Thoracic aorta endothelial cell (primary cell): ENCODE results near the gene TSTD1. TPM values are rescaled to one million over a fixed set of nuclear protein-coding genes. Genes with fewer than 3 reads are reported as not detected.

Experiments used
- small RNA-seq: library from RNA; depleted of rRNA; stranded (forward); fragments of <200 nt; gene quantifications from one replicate; pipeline ENCODE3, GENCODE V24; 2012
- total RNA-seq: library from RNA; depleted of rRNA; stranded (reverse); fragments of >200 nt; gene quantifications from 2 replicates; pipeline ENCODE4 v1.2.3, GENCODE V29; 2012

The TSTD1 gene, protein sequence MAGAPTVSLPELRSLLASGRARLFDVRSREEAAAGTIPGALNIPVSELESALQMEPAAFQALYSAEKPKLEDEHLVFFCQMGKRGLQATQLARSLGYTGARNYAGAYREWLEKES
- 7.4 and 50.5 TPM in 2 replicates for total RNA-seq

DNA sequence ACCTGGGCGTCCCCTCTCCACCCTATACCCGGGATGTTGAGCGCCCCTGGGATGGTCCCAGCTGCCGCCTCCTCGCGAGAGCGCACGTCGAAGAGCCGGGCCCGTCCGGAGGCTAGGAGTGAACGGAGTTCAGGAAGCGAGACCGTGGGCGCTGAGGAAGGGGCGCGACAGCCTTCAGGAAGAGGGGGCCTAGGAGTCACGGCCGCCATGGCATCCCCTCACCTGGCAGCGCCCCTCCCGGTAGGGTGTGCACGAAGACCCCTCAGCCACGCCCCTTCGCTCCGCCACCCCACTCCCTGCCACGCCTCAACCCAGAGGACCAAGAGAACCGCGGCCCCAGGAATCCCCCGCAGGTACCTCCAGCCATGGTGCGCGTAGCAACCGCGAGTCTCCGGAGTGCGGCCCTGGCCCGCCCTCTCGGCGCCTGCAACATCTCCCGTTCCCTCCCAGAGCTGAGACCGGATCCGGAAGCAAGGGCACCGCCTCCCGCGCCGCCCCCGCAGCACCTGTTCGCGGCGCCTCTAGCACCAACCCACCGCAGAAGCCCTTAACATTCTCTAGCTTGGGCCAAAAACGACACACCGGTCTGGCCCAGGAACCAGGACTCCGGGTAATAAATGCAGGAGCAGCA, at the start of gene TSTD1:
TSS of gene TSTD1 (minus strand) at position 442 of the 631 bp plus-strand sequence. CDS start at position 367, 75 bp downstream.

DNA sequence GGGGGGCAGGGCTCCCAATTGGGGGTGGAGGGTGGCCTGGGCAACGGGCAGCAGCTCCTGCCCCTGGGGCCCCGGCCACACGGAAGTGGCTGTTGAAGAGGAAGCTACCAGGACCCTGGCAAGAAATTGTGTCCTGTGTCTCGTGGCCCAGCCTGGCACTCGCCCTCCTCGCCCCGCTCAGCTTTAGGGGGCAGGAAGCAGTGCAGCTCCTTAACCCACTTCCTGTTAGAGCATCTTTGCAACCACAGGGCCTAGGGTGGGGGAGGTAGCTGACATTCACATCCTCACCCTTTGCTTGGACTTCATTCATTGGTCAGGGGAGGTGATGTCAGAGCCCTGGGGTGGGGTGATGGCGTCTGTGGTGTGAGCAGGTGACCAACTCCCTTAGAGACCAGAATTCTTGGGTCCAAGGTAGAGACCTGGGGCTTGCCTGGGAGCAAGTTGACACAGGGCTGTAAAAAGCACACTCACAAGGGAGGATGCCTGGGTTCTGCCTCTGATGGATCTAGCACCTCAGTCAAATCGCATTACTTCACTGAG, 31.0 kb upstream of the TSTD1 start, which contains the start of gene ARHGAP30:
TSS of gene ARHGAP30 (minus strand) at position 161 of the 540 bp plus-strand sequence. CDS start 267 bp downstream, outside the sequence.

DNA sequence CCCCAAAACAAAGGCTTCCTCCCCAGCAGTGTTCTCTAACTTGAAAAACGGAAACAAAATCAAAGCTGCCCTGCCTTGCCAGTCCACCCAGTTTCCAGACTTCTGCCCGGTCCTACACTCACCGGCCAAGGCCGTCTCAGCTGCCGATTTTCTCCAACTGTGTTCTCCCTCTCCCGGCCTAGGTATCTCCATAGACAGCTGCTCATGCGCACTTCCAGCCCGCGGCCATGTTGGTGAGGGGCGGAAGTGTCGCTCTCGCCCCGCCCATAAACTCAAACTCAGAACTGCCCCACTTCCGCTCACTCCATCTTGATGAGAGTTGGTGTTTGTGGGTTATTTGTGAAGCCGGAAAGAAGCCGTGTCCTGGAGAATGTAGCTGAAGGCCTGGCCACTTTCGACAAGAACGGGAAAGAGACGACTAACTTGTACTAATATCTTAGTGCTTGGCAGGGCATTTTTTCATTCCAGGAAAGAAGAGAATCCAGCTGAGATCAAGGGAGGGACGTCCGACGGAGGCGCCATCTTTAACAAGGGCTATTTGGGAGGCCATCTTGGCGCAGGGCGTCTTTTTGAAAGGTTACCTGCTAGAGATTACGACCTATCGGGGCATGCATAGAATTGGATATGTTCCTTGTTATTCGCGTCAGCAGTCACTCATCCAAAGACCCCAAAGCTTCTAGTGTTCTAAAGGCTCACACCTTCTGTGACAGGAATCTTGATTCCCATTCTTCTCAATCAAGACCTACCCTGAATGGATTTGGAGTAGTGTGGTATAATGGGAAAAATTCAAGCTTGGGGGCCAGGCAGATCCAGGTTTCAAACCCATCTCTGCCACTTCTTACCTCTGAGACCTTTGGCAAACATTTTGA, 7.2 kb upstream of the TSTD1 start, which contains the start of gene USF1:
TSS of gene USF1 (minus strand) at position 242 of the 869 bp plus-strand sequence. CDS start 2,702 bp downstream, outside the sequence.

DNA sequence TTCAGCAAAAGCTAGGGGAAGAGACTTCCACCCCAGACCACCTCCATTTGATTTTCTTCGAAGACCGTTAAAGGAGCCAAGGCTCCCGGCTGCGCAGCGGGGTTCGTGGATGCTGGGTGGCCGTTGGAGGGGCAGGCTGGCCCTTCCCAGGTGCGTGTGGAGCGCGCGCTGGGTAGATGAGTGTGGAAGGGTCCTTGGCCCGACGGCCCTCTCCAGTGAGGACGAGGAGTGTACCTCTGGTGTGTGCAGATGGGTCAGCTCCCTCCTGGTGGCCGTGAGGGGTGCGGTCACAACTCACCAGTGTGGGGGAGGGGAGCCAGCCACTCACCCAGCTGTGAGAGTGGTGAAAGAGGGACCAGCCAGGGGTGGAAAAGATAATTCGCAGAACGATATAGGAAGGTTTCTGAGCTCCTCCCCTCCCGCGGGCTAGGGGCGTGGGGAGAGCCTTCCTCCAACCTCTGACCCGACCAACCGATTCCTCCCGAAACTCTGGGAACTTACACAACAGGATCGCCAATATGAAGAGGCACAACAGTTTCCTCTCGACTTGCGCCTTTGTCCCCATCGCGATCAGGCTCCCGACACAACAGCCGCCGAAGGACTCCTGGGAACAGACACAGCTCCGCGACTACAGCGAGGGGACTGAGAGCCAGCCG, 18.1 kb downstream of the TSTD1 start, which contains the start of gene F11R:
TSS of gene F11R (minus strand) at position 644 of the 656 bp plus-strand sequence. CDS start at position 565, 79 bp downstream.

Small RNAs within 50 kb of the gene (small RNA-seq; reads per million reads assigned to genes)
- gene AL591806.2, result not detected

Other genes with a start within 250 kb of the TSTD1 start
- gene LY9, start 242.8 kb downstream of the TSTD1 start, total RNA-seq, result not detected in 2 replicates
- not detected in 2 replicates for gene CD244, start 176.1 kb downstream of the TSTD1 start, total RNA-seq
- gene ITLN1, start 153.8 kb downstream of the TSTD1 start, total RNA-seq, result not detected in 2 replicates
- 0.27 TPM in 1 of 2 replicates, not detected in the other for gene ITLN2, start 84.2 kb downstream of the TSTD1 start, total RNA-seq
- gene F11R, start 17.8 kb downstream of the TSTD1 start, total RNA-seq, result 110 and 113 TPM in 2 replicates
- gene USF1, start 7.0 kb upstream of the TSTD1 start, total RNA-seq, result 53.0 and 54.7 TPM in 2 replicates
- gene ARHGAP30, start 30.9 kb upstream of the TSTD1 start, total RNA-seq, result not detected in 2 replicates
- gene NECTIN4, start 50.6 kb upstream of the TSTD1 start, total RNA-seq, result 0.14 and 0.40 TPM in 2 replicates
- gene KLHDC9, start 59.4 kb upstream of the TSTD1 start, total RNA-seq, result 0.79 and 0.80 TPM in 2 replicates
- gene PFDN2, start 79.1 kb upstream of the TSTD1 start, total RNA-seq, result 54.3 and 55.2 TPM in 2 replicates
- 17.6 and 18.9 TPM in 2 replicates for gene NIT1, start 79.1 kb upstream of the TSTD1 start, total RNA-seq
- 28.6 and 31.4 TPM in 2 replicates for gene DEDD, start 93.7 kb upstream of the TSTD1 start, total RNA-seq
- gene UFC1, start 115.0 kb upstream of the TSTD1 start, total RNA-seq, result 95.0 and 102 TPM in 2 replicates
- 8.1 and 9.5 TPM in 2 replicates for gene USP21, start 120.5 kb upstream of the TSTD1 start, total RNA-seq
- 11.6 and 16.4 TPM in 2 replicates for gene PPOX, start 127.5 kb upstream of the TSTD1 start, total RNA-seq
- 25.7 and 31.5 TPM in 2 replicates for gene B4GALT3, start 138.5 kb upstream of the TSTD1 start, total RNA-seq
- 35.9 and 90.2 TPM in 2 replicates for gene ADAMTS4, start 160.1 kb upstream of the TSTD1 start, total RNA-seq
- 109 and 111 TPM in 2 replicates for gene NDUFS2, start 163.4 kb upstream of the TSTD1 start, total RNA-seq
- gene FCER1G, start 176.3 kb upstream of the TSTD1 start, total RNA-seq, result not detected in 2 replicates
- not detected in 2 replicates for gene APOA2, start 184.7 kb upstream of the TSTD1 start, total RNA-seq
- gene TOMM40L, start 187.1 kb upstream of the TSTD1 start, total RNA-seq, result 12.6 and 14.9 TPM in 2 replicates
- not detected in 2 replicates for gene NR1I3, start 199.2 kb upstream of the TSTD1 start, total RNA-seq
- not detected in 2 replicates for gene PCP4L1, start 219.8 kb upstream of the TSTD1 start, total RNA-seq